ENCODE measurements around the gene ZNF562. TPM values are rescaled to one million over a fixed set of nuclear protein-coding genes. Genes with fewer than 3 reads are reported as not detected.
"Not testable (repeated sequence)": the region's sequence is repeated elsewhere in the genome, so short reads cannot be mapped to it uniquely, and the experiment has no call there.

Gene ZNF562
- total RNA-seq, 1 experiment from 2014 or later: 31.8 TPM

DNA sequence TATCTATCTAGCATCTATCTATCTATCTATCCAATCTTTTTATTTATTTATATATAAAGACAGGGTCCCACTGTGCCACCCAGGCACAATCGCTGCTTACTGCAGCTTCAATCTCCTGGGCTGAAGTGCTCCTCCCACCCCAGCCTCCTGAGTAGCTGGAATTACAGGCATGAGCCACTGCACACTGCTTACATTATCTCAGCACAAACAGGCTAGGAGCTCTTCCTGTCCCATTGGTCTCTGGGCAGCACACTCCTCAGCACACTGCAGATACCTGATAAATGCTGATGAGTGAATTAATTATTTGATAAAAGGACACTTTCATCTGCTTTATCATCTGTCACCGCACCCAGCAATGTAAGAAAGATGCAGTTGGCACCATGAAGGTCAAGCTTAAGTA lies 16.1 kb downstream of the ZNF562 start:
- no TSS peak for BruUV-seq (replicated peaks)
- Mint-ChIP-seq H3K36me3 (ENCODE audit: insufficient read depth, unreplicated experiment) (peaks cover 39% of the 10 kb centered on the region), H3K4me1 (ENCODE audit: low read depth, unreplicated experiment) (no peaks in the 10 kb centered on the region), H3K27ac (ENCODE audit: unreplicated experiment) (no peak overlapping the region), H3K4me3 (ENCODE audit: low read depth, unreplicated experiment) (no peak overlapping the region), H3K9me3 (ENCODE audit: low read depth, unreplicated experiment) (peaks cover 5% of the 10 kb centered on the region), H3K27me3 (ENCODE audit: unreplicated experiment) (no peaks in the 10 kb centered on the region)
- intact Hi-C loops (cut with micrococcal nuclease; ENCODE audit: unreplicated experiment): no loop called here
- TF ChIP-seq, protein P1, sequence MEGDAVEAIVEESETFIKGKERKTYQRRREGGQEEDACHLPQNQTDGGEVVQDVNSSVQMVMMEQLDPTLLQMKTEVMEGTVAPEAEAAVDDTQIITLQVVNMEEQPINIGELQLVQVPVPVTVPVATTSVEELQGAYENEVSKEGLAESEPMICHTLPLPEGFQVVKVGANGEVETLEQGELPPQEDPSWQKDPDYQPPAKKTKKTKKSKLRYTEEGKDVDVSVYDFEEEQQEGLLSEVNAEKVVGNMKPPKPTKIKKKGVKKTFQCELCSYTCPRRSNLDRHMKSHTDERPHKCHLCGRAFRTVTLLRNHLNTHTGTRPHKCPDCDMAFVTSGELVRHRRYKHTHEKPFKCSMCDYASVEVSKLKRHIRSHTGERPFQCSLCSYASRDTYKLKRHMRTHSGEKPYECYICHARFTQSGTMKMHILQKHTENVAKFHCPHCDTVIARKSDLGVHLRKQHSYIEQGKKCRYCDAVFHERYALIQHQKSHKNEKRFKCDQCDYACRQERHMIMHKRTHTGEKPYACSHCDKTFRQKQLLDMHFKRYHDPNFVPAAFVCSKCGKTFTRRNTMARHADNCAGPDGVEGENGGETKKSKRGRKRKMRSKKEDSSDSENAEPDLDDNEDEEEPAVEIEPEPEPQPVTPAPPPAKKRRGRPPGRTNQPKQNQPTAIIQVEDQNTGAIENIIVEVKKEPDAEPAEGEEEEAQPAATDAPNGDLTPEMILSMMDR (IDR thresholded peaks at IDR 0.05; ENCODE audit: unreplicated experiment): no peak
- CTCF ChIA-PET: no interaction called here
- DNase-seq: no peak

DNA sequence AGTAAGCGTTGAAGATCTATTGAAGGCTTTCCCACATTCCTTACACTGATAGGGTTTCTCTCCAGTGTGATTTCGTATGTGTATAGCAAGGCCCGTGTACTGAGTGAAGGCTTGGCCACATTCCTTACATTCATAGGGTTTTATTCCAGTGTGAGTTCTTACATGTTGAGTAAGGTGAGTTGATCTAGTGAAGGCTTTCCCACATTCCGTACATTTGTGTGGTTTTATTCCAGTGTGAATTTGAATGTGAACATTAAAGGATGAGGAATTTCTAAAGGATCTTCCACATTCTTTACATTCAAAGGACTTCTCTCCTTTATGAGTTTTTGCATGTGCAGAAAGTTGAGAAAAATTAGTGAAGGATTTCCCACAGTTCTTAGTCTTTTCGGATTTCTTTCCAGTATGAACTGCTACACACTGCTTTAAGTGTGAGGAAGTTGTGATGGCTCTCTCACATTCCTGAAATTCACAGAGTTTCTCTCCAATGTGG lies 21.8 kb downstream of the ZNF562 start:
- DNase-seq; intact Hi-C loops (cut with micrococcal nuclease; ENCODE audit: unreplicated experiment); H3K4me3 Mint-ChIP-seq (ENCODE audit: low read depth, unreplicated experiment); H3K4me1 Mint-ChIP-seq (ENCODE audit: low read depth, unreplicated experiment); H3K27ac Mint-ChIP-seq (ENCODE audit: unreplicated experiment); H3K27me3 Mint-ChIP-seq (ENCODE audit: unreplicated experiment); CTCF ChIA-PET: not testable (repeated sequence)
- H3K9me3 Mint-ChIP-seq (ENCODE audit: low read depth, unreplicated experiment): peaks cover 12% of the 10 kb centered on the region
- BruUV-seq (replicated peaks): TSS peak; percentile 2
- peaks cover 62% of the 10 kb centered on the region for H3K36me3 Mint-ChIP-seq (ENCODE audit: insufficient read depth, unreplicated experiment)

DNA sequence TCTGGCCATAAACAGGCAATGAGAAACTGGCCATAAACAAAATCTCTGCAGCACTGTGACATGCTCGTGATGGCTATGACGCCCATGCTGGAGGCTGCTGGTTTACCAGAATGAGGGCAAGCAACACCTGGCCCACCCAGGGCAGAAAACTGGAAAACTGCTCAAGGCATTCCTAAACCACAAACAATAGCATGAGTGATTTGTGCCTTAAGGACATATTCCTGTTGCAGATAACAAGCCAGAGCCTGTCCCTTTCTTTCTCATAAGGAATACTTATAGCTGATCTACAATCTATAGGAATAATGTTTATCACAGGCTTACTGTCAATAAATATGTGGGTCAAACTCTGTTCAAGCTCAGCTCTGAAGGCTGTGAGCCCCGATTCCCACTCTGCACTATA lies 23.4 kb downstream of the ZNF562 start:
- H3K9me3 Mint-ChIP-seq (ENCODE audit: low read depth, unreplicated experiment); H3K4me3 Mint-ChIP-seq (ENCODE audit: low read depth, unreplicated experiment); CTCF ChIA-PET; intact Hi-C loops (cut with micrococcal nuclease; ENCODE audit: unreplicated experiment); DNase-seq; H3K27ac Mint-ChIP-seq (ENCODE audit: unreplicated experiment); H3K27me3 Mint-ChIP-seq (ENCODE audit: unreplicated experiment); BruUV-seq (replicated peaks); H3K4me1 Mint-ChIP-seq (ENCODE audit: low read depth, unreplicated experiment): not testable (repeated sequence)
- peaks cover 58% of the 10 kb centered on the region for H3K36me3 Mint-ChIP-seq (ENCODE audit: insufficient read depth, unreplicated experiment)

DNA sequence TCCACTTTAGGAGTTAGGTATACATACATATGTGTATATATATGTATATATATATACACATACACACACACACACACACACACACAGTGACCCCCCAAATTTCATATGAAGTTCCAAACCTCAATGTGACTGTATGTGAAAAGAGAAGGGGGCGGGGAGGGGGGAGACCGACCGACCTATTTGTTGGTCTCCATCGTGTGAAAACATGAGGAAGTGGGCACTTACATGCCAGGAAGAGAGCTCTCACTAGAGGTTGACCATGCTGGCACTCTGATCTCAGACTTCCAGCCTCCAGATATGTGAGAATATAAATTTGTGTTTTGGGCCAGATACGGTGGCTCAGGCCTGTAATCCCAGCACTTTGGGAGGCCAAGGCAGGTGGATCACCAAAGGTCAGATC lies 24.6 kb downstream of the ZNF562 start:
- intact Hi-C loops (cut with micrococcal nuclease; ENCODE audit: unreplicated experiment): no loop called here

DNA sequence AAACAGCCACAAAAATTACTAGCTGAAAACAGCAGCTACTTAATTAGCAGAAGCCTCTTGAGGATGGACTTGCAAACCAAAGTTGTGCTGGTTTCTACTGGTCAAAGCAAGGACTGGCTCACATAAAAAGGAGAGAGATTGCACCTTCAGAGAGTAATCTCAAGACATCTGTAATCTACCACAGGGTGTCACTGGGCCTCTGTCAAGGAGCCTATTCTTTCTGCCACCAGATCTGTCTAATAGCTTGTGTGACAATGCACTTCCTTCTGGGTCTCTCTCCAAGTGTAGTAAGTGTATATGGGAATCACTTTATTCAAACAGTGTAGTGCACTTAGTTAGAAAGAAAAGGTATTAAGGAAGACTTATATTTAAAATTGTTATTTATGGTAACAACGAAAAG lies 29.4 kb downstream of the ZNF562 start:
- no peak for DNase-seq
- peaks cover 27% of the 10 kb centered on the region for H3K36me3 Mint-ChIP-seq (ENCODE audit: insufficient read depth, unreplicated experiment)
- no peak overlapping the region for H3K27ac Mint-ChIP-seq (ENCODE audit: unreplicated experiment)
- CTCF ChIA-PET: no interaction called here
- peaks cover 14% of the 10 kb centered on the region for H3K9me3 Mint-ChIP-seq (ENCODE audit: low read depth, unreplicated experiment)
- TF ChIP-seq, protein P1 (IDR thresholded peaks at IDR 0.05; ENCODE audit: unreplicated experiment): no peak
- no TSS peak for BruUV-seq (replicated peaks)
- H3K4me1 Mint-ChIP-seq (ENCODE audit: low read depth, unreplicated experiment): peaks cover 9% of the 10 kb centered on the region
- intact Hi-C loops (cut with micrococcal nuclease; ENCODE audit: unreplicated experiment): no loop called here
- H3K27me3 Mint-ChIP-seq (ENCODE audit: unreplicated experiment): no peaks in the 10 kb centered on the region
- H3K4me3 Mint-ChIP-seq (ENCODE audit: low read depth, unreplicated experiment): no peak overlapping the region

More for the DNA sequence above, 24.6 kb downstream of the ZNF562 start:
- TF ChIP-seq, protein P1 (IDR thresholded peaks at IDR 0.05; ENCODE audit: unreplicated experiment): no peak
- Mint-ChIP-seq H3K4me3 (ENCODE audit: low read depth, unreplicated experiment) (no peak overlapping the region), H3K4me1 (ENCODE audit: low read depth, unreplicated experiment) (no peaks in the 10 kb centered on the region), H3K36me3 (ENCODE audit: insufficient read depth, unreplicated experiment) (peaks cover 47% of the 10 kb centered on the region), H3K9me3 (ENCODE audit: low read depth, unreplicated experiment) (peaks cover 9% of the 10 kb centered on the region), H3K27me3 (ENCODE audit: unreplicated experiment) (no peaks in the 10 kb centered on the region), H3K27ac (ENCODE audit: unreplicated experiment) (no peak overlapping the region)
- BruUV-seq (replicated peaks): no TSS peak
- DNase-seq: no peak
- CTCF ChIA-PET: no interaction called here
